Hepatocyte (in vitro differentiated cells): ENCODE data around the gene TP53I11. TPM values are rescaled to one million over a fixed set of nuclear protein-coding genes. Genes with fewer than 3 reads are reported as not detected.

ENCODE experiments used
- DNase-seq: peaks from one replicate; pipeline ENCODE4 v3.0.0-alpha.2; 2016; ENCODE audit warnings: low spot score
- H2AFZ ChIP-seq: fragments of 200-600 bp; sonication (generic); 2 replicates; pipeline ENCODE4 v1.6.0; 2016; ENCODE audit warnings: antibody characterized with exemption, mild to moderate bottlenecking
- H3K27ac ChIP-seq: fragments of 200-600 bp; sonication (generic); 2 replicates; pipeline ENCODE4 v1.5.1; 2016; ENCODE audit warnings: mild to moderate bottlenecking
- H3K27me3 ChIP-seq: fragments of 200-600 bp; sonication (generic); 2 replicates; pipeline ENCODE4 v1.6.1; 2016
- H3K36me3 ChIP-seq: fragments of 200-600 bp; sonication (generic); replicated peaks from 2 replicates; pipeline ENCODE4 v1.5.1; 2016; ENCODE audit warnings: low read depth; ENCODE audit not compliant: insufficient read depth
- H3K4me1 ChIP-seq: fragments of 200-600 bp; sonication (generic); 2 replicates; pipeline ENCODE4 v1.5.1; 2016; ENCODE audit warnings: mild to moderate bottlenecking, moderate library complexity; ENCODE audit not compliant: insufficient read depth
- H3K4me2 ChIP-seq: fragments of 200-600 bp; sonication (generic); 2 replicates; pipeline ENCODE4 v1.6.0; 2016
- H3K4me3 ChIP-seq: fragments of 200-600 bp; sonication (generic); 2 replicates; pipeline ENCODE4 v1.5.1; 2016; ENCODE audit warnings: mild to moderate bottlenecking
- H3K79me2 ChIP-seq: fragments of 200-600 bp; sonication (generic); 2 replicates; pipeline ENCODE4 v1.6.0; 2017; ENCODE audit warnings: mild to moderate bottlenecking
- H3K9me2 ChIP-seq: fragments of 200-600 bp; sonication (generic); replicated peaks from 2 replicates; pipeline ENCODE4 v1.6.0; 2017; ENCODE audit warnings: mild to moderate bottlenecking; ENCODE audit not compliant: insufficient read depth
- H3K9me3 ChIP-seq: fragments of 200-600 bp; sonication (generic); 2 replicates; pipeline ENCODE4 v1.5.1; 2016; ENCODE audit warnings: low read depth, mild to moderate bottlenecking
- H4K20me1 ChIP-seq: fragments of 200-600 bp; sonication (generic); 2 replicates; pipeline ENCODE4 v1.6.0; 2016; ENCODE audit warnings: mild to moderate bottlenecking; ENCODE audit not compliant: insufficient read depth, poor library complexity, severe bottlenecking
- EZH2 ChIP-seq: fragments of 200-600 bp; sonication (generic); IDR thresholded peaks from 2 replicates; pipeline ENCODE4 v1.6.1; 2016; ENCODE audit warnings: antibody characterized with exemption, mild to moderate bottlenecking, borderline replicate concordance
- EZH2phosphoT487 ChIP-seq: fragments of 200-600 bp; sonication (generic); IDR thresholded peaks from one replicate; pipeline ENCODE4 v1.6.1; 2018; ENCODE audit warnings: antibody characterized with exemption, mild to moderate bottlenecking, low read depth, moderate library complexity; ENCODE audit not compliant: unreplicated experiment, severe bottlenecking
- WGBS: methylation state at CpG from one replicate; pipeline ENCODE4 v1.1.6; 2016; ENCODE audit warnings: low lambda C conversion rate; ENCODE audit errors: missing lambda C conversion rate; 5-methylcytosine and 5-hydroxymethylcytosine counted together
- polyA plus RNA-seq: library from polyadenylated mRNA; unstranded; fragments of >200 nt; fragmentation: Nextera tagmentation; extraction: Ambion mirVana; gene quantifications from 2 replicates; pipeline ENCODE4 v1.2.1, GENCODE V29; 2016
- total RNA-seq: library from RNA; depleted of rRNA; stranded (reverse); fragments of >200 nt; gene quantifications from 2 replicates; pipeline ENCODE4 v1.2.3, GENCODE V29; 2014
- TF ChIP-seq, protein P1 (sequence below): fragments of 200-600 bp; sonication (generic); IDR thresholded peaks from 2 replicates; pipeline ENCODE4 v1.5.1; 2016; ENCODE audit warnings: antibody characterized with exemption, mild to moderate bottlenecking; ENCODE audit not compliant: poor library complexity

TP53I11 gene
- total and polyA plus RNA-seq, 2 experiments from 2014 or later = 15.4 to 41.8 TPM

DNA sequence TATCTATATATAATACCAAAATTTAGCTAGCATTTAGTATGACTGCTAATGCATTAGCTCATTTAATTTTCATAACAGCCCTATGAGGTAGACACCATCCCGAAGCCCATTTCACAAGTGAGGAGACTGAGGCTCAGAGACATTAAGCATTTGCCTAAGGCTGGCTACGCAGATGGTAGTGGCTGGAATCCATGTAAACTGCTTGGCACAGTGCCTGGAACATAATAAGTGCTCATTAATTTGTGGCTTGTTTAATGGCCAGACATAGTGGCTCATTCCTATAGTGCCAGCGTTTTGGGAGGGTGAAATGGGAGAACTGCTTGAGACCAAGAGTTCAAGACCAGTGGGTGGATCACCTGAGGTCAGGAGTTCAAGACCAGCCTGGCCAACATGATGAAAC lies 17.8 kb upstream of the TP53I11 start:
- Histone ChIP-seq H3K27me3 (no peaks in the 10 kb centered on the region), H3K27ac (no peak overlapping the region), H3K79me2 (no peaks in the 10 kb centered on the region), H2AFZ (no peak overlapping the region), H3K9me3 (no peaks in the 10 kb centered on the region), H3K4me1 (peaks cover 4% of the 10 kb centered on the region), H3K36me3 (no peaks in the 10 kb centered on the region), H3K4me3 (no peak overlapping the region), H3K9me2 (no peaks in the 10 kb centered on the region), H3K4me2 (no peak overlapping the region), H4K20me1 (no peaks in the 10 kb centered on the region)
- TF ChIP-seq, protein P1, sequence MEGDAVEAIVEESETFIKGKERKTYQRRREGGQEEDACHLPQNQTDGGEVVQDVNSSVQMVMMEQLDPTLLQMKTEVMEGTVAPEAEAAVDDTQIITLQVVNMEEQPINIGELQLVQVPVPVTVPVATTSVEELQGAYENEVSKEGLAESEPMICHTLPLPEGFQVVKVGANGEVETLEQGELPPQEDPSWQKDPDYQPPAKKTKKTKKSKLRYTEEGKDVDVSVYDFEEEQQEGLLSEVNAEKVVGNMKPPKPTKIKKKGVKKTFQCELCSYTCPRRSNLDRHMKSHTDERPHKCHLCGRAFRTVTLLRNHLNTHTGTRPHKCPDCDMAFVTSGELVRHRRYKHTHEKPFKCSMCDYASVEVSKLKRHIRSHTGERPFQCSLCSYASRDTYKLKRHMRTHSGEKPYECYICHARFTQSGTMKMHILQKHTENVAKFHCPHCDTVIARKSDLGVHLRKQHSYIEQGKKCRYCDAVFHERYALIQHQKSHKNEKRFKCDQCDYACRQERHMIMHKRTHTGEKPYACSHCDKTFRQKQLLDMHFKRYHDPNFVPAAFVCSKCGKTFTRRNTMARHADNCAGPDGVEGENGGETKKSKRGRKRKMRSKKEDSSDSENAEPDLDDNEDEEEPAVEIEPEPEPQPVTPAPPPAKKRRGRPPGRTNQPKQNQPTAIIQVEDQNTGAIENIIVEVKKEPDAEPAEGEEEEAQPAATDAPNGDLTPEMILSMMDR = no peak
- TF ChIP-seq EZH2 (no peak), EZH2phosphoT487 (no peak)
- 84% methylated on average over 3 of the region's 3 CpGs for WGBS
- DNase-seq = no peak

DNA sequence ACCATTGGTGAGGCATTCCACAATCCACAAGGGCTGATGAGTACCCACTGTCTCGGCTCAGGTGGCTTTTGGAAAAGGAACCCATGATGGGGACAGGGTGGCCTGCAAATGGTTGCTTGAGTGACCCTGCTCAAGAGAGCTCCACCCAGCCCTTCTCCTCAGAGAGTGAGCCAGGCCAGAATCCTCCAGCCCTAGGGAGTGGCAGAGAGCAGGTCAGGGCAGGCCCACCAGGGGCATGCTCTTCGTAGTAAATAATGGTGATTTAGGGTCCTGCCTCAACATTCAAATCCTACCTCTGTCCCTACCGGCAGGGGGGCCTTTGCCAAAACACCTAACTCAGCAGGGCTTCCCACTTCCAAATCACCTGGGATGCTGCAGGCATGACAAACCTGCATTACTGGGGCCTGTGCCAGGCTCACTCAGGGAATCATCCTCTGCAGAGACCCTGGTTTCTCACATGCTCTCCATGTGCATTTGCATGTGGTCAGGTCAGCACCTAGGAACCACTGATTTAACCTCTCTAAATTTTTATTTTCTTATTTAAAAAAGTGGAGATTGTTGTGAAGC lies 17.3 kb upstream of the TP53I11 start:
- no peaks in the 10 kb centered on the region for H3K27me3 ChIP-seq
- H3K9me2 ChIP-seq = no peaks in the 10 kb centered on the region
- no peak for DNase-seq
- H3K36me3 ChIP-seq = no peaks in the 10 kb centered on the region
- H3K4me3 ChIP-seq = no peak overlapping the region
- no peaks in the 10 kb centered on the region for H3K9me3 ChIP-seq
- TF ChIP-seq, protein P1 = no peak
- TF ChIP-seq EZH2 (no peak), EZH2phosphoT487 (no peak)
- WGBS = 81% methylated on average over 3 of the region's 3 CpGs
- H3K27ac ChIP-seq = no peak overlapping the region
- peaks cover 4% of the 10 kb centered on the region for H3K4me1 ChIP-seq
- no peak overlapping the region for H3K4me2 ChIP-seq
- no peak overlapping the region for H2AFZ ChIP-seq
- no peaks in the 10 kb centered on the region for H3K79me2 ChIP-seq
- H4K20me1 ChIP-seq = no peaks in the 10 kb centered on the region

DNA sequence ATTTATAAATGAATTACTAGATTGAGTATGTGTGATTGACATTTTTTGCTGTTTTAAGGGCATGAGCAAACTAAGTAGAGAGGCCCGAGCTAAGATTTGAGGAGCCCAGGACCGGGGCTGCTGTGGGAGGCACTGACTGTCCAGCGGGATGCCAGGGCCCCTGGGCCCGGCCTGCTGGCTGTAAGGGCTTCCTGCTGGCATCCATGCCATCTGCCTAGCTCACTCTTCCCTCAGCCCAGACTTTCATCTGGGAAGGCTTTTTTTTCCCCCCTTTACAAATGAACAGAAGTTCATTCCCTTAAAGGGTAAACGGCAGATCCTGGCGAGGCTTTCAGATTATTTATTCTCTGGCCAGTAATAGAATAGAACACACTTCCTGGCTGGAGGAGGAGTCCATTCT lies 16.0 kb upstream of the TP53I11 start:
- Histone ChIP-seq H3K4me2 (no peak overlapping the region), H4K20me1 (no peaks in the 10 kb centered on the region), H3K4me3 (no peak overlapping the region), H3K9me3 (no peaks in the 10 kb centered on the region), H3K27me3 (no peaks in the 10 kb centered on the region), H3K4me1 (peaks cover 4% of the 10 kb centered on the region), H3K27ac (no peak overlapping the region), H3K36me3 (no peaks in the 10 kb centered on the region), H3K79me2 (no peaks in the 10 kb centered on the region), H3K9me2 (no peaks in the 10 kb centered on the region), H2AFZ (no peak overlapping the region)
- TF ChIP-seq, protein P1 = no peak
- 77% methylated on average over 6 of the region's 6 CpGs for WGBS
- no peak for DNase-seq
